IPS-18c (cell line): ENCODE data around the gene MATN3.

ENCODE experiments used
- H3K4me3 ChIP-seq: 2 replicates; pipeline ENCODE4 v1.7.0; 2013; ENCODE audit warnings: low read depth, mild to moderate bottlenecking, low read length, moderate library complexity; ENCODE audit not compliant: insufficient read depth
- H3K9me3 ChIP-seq: one replicate; pipeline ENCODE4 v1.6.1; 2013; ENCODE audit warnings: mild to moderate bottlenecking, low read length, moderate library complexity; ENCODE audit not compliant: control insufficient read depth, insufficient read depth

The MATN3 gene

GRCh38 chr2:19973466-19973865 lies 39.0 kb downstream of the MATN3 start:
- H3K9me3 ChIP-seq, result no peaks in the 10 kb centered on the region
- H3K4me3 ChIP-seq, result no peak overlapping the region

GRCh38 chr2:19971691-19972090 lies 40.8 kb downstream of the MATN3 start:
- H3K4me3 ChIP-seq, result no peak overlapping the region
- H3K9me3 ChIP-seq, result no peaks in the 10 kb centered on the region

GRCh38 chr2:19963386-19963785 lies 49.1 kb downstream of the MATN3 start:
- no peak overlapping the region for H3K4me3 ChIP-seq
- H3K9me3 ChIP-seq, result no peaks in the 10 kb centered on the region

- H3K9me3 ChIP-seq, result peaks cover 2% of the 10 kb centered on the region
- H3K4me3 ChIP-seq, result no peak overlapping the region
Measured at GRCh38 chr2:19955544-19956422, 56.7 kb downstream of the MATN3 start.

- no peak overlapping the region for H3K4me3 ChIP-seq
Measured at GRCh38 chr2:19949071-19949470, 63.4 kb downstream of the MATN3 start.

GRCh38 chr2:19947184-19947940 lies 65.1 kb downstream of the MATN3 start:
- H3K4me3 ChIP-seq, result no peak overlapping the region
- no peaks in the 10 kb centered on the region for H3K9me3 ChIP-seq

More at GRCh38 chr2:19949071-19949470, 63.4 kb downstream of the MATN3 start:
- H3K9me3 ChIP-seq, result peaks cover 2% of the 10 kb centered on the region

- Histone ChIP-seq H3K4me3 (no peak overlapping the region), H3K9me3 (no peaks in the 10 kb centered on the region)
Measured at GRCh38 chr2:19944205-19944845, 68.1 kb downstream of the MATN3 start.

- no peak overlapping the region for H3K4me3 ChIP-seq
Measured at GRCh38 chr2:19943189-19943588, 69.3 kb downstream of the MATN3 start.

GRCh38 chr2:19942199-19942598 lies 70.3 kb downstream of the MATN3 start:
- Histone ChIP-seq H3K9me3 (no peaks in the 10 kb centered on the region), H3K4me3 (no peak overlapping the region)

More at GRCh38 chr2:19943189-19943588, 69.3 kb downstream of the MATN3 start:
- H3K9me3 ChIP-seq, result no peaks in the 10 kb centered on the region
